Pancreas (tissue), 10 donors: ENCODE data around the gene ACSBG1. TPM values are rescaled to one million over a fixed set of nuclear protein-coding genes. Genes with fewer than 3 reads are reported as not detected.
A peak's percentile ranks its signal among the peaks of the same experiment; 100 is the strongest.

Experiments
- ATAC-seq, 4 donors: fragments of 200-7000 bp; cut with Tn5 transposase; one replicate each; pipeline versions ENCODE4 v1.8.0 to v1.9.1; 2020; ENCODE audit warnings: mild to moderate bottlenecking in 4 of 4, moderate library complexity in 4 of 4
- DNase-seq, 6 donors: peaks; one replicate each; pipeline ENCODE4 v3.0.0-alpha.2; 2020
- FAIRE-seq: peaks from 2 replicates; lab custom pipeline; 2012; peaks lifted over from hg19 to GRCh38; lab: Jason Lieb, UNC
- H3K27ac ChIP-seq, 4 donors: fragments of 200-600 bp; sonication (generic); 1 replicate in 3 of 4; 2 replicates in 1 of 4; pipeline versions ENCODE4 v1.5.0 to v1.8.0; 2020
- H3K27me3 ChIP-seq, 4 donors: fragments of 200-600 bp; one replicate each; pipeline ENCODE4 v1.8.0; 2021
- H3K36me3 ChIP-seq, 3 donors: fragments of 200-600 bp; sonication (generic) in 1 of 3; one replicate each; pipeline versions ENCODE4 v1.5.0 to v1.8.0; 2020 to 2021
- H3K4me1 ChIP-seq, 3 donors: fragments of 200-600 bp; one replicate each; pipeline ENCODE4 v1.8.0; 2021
- H3K4me3 ChIP-seq, 4 donors: fragments of 200-600 bp; sonication (generic) in 2 of 4; one replicate each; pipeline versions ENCODE4 v1.5.0 to v1.8.0; 2020 to 2021
- H3K9me3 ChIP-seq, 4 donors: fragments of 200-600 bp; one replicate each; pipeline ENCODE4 v1.8.0; 2021
- CTCF ChIP-seq, 4 donors: fragments of 200-600 bp; sonication (generic) in 3 of 4; IDR thresholded peaks; one replicate each; pipeline versions ENCODE4 v1.5.0 to v1.8.0; 2021; ENCODE audit warnings: antibody characterized with exemption in 4 of 4
- WGBS, 2 donors: extraction: QIAGEN DNeasy Blood & Tissue Kit; methylation state at CpG; one replicate each; pipeline ENCODE4 v1.1.7; 2013; 5-methylcytosine and 5-hydroxymethylcytosine counted together
- intact Hi-C, 3 donors: fragments of 100-400 bp; cut with DNase I; formaldehyde crosslinking; loops; one replicate each; pipeline versions ENCODE4 v1.11.1 to v1.14.2; 2022
- polyA plus RNA-seq, 2 donors: library from polyadenylated mRNA; stranded (reverse); fragments of 200-250 nt; gene quantifications; one replicate each; pipeline ENCODE4 v1.2.3, GENCODE V29; 2013
- total RNA-seq, 6 donors: library from RNA; stranded (reverse); fragmentation: NEBNext Ultra II Directional in 4 of 6; extraction: Animal tissue kit (Norgen Biotek cat#: 25700) in 4 of 6; gene quantifications; one replicate each; pipeline versions ENCODE4 v1.2.1 to v1.2.4, GENCODE V29; 2021 to 2023
- donor health status: healthy with polysubstance abuse.
- donor health status: DM: no; HTN: no; CAD: no; lungs with moderate emphysema.
- donor health status: DM: no; HTN: no; CAD: no.
- donor health status: control.
- donor health status: control.
- donor health status: Bipolar disorder and iron deficiency.
- donor health status: DM: yes; HTN: yes; CAD: no.
- donor health status: DM: no; HTN: no; CAD: no.
- donor health status: DM: no; HTN: no; CAD: no.
- donor health status: DM: yes; HTN: yes; CAD: no.

ACSBG1 gene
- total and polyA plus RNA-seq, 8 donors, result 0.04 to 0.12 (median 0.04) TPM; not detected in 5

GRCh38 chr15:78177447-78177873 lies 56.9 kb downstream of the ACSBG1 start:
- no peaks in the 10 kb centered on the region for H3K9me3 ChIP-seq
- H3K36me3 ChIP-seq, result no peaks in the 10 kb centered on the region
- H3K4me1 ChIP-seq, result no peaks in the 10 kb centered on the region
- ATAC-seq, result peak; percentile 50 to 86 (median 68)
- 16 to 21% methylated on average over 12 of the region's 12 CpGs for WGBS, 2 donors
- no peak overlapping the region for H3K27ac ChIP-seq
- intact Hi-C loops, result loop anchor here in 1 of 3 donors (5.0 kb wide), 1 partner anchor 65 kb away; no protein-coding TSS in a partner anchor
- no peaks in the 10 kb centered on the region for H3K27me3 ChIP-seq
- peak; percentile 13 to 48 (median 28) for TF ChIP-seq CTCF (IDR thresholded peaks at IDR 0.05)
- no peak for FAIRE-seq
- DNase-seq, result peak in 3 of 6 donors; percentile 36 to 75 (median 51)
- no peak overlapping the region for H3K4me3 ChIP-seq

- TF ChIP-seq CTCF (IDR thresholded peaks at IDR 0.05), result no peak
- Histone ChIP-seq H3K36me3 (peaks cover 0 to 6% (median 0%) of the 10 kb centered on the region in 3 donors), H3K9me3 (no peaks in the 10 kb centered on the region), H3K27ac (no peak overlapping the region), H3K4me3 (no peak overlapping the region), H3K4me1 (no peaks in the 10 kb centered on the region), H3K27me3 (no peaks in the 10 kb centered on the region)
- DNase-seq (no peak), ATAC-seq (no peak), FAIRE-seq (no peak)
- intact Hi-C loops, result loop anchor here in 1 of 3 donors (5.0 kb wide), 1 partner anchor 67 kb away; no protein-coding TSS in a partner anchor
- WGBS, 2 donors, result 7 to 39% methylated on average over 1 to 2 of the region's 2 CpGs
These were observed 59.0 kb downstream of the ACSBG1 start for GRCh38 chr15:78175330-78175729.

DNA sequence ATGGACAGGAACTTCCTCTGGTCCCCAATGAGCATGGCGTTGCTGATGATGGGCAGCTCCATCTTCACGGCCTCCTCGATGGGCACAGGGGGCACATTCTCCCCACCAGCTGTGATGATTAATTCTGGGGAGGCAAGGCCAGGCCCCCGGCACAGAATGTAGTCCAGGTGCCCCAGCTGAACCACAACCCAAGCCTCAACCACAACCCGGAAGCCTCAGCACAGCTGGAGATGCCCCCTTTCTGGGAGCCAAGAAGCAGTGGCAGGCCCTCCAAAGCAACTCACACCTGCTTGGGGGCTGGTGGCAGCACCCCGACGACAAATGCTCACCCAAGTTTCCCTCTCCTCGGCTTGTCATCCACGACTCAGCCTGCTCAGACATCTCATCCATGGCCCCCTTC lies 60.0 kb downstream of the ACSBG1 start:
- 70 to 87% methylated on average over 9 of the region's 9 CpGs for WGBS, 2 donors
- Histone ChIP-seq H3K9me3 (no peaks in the 10 kb centered on the region), H3K4me1 (no peaks in the 10 kb centered on the region), H3K4me3 (no peak overlapping the region), H3K27ac (no peak overlapping the region), H3K27me3 (no peaks in the 10 kb centered on the region), H3K36me3 (peaks cover 0 to 15% (median 0%) of the 10 kb centered on the region in 3 donors)
- intact Hi-C loops, result no loop called here
- no peak for TF ChIP-seq CTCF (IDR thresholded peaks at IDR 0.05)
- ATAC-seq, result no peak
- no peak for FAIRE-seq
- no peak for DNase-seq

- peaks cover 0 to 32% (median 3%) of the 10 kb centered on the region in 3 donors for H3K36me3 ChIP-seq
- ATAC-seq (no peak), FAIRE-seq (no peak), DNase-seq (no peak)
- 97% methylated on average over 9 of the region's 9 CpGs for WGBS, 2 donors
- no peaks in the 10 kb centered on the region for H3K9me3 ChIP-seq
- H3K27ac ChIP-seq, result no peak overlapping the region
- H3K4me1 ChIP-seq, result no peaks in the 10 kb centered on the region
- no peak for TF ChIP-seq CTCF (IDR thresholded peaks at IDR 0.05)
- intact Hi-C loops, result no loop called here
- H3K27me3 ChIP-seq, result no peaks in the 10 kb centered on the region
- no peak overlapping the region for H3K4me3 ChIP-seq
These were observed 62.4 kb downstream of the ACSBG1 start for GRCh38 chr15:78171864-78172472.
